Left lung (tissue), 10 donors: ENCODE measurements around the gene RNF144A. TPM values are rescaled to one million over a fixed set of nuclear protein-coding genes. Genes with fewer than 3 reads are reported as not detected.

Source experiments
- ATAC-seq: fragments of 200-7000 bp; cut with Tn5 transposase; one replicate; pipeline ENCODE4 v1.9.1; 2020; ENCODE audit warnings: moderate library complexity
- DNase-seq, 4 donors: peaks; one replicate each; pipeline ENCODE4 v3.0.0-alpha.2; 2013 to 2020
- H3K27ac ChIP-seq, 2 donors: fragments of 200-600 bp; sonication (generic) in 1 of 2; one replicate each; pipeline versions ENCODE4 v1.5.0 to v1.8.0; 2020 to 2021
- H3K27me3 ChIP-seq, 2 donors: fragments of 200-600 bp; sonication (generic) in 1 of 2; one replicate each; pipeline versions ENCODE4 v1.5.0 to v1.8.0; 2020 to 2021
- H3K36me3 ChIP-seq, 2 donors: fragments of 200-600 bp; sonication (generic) in 1 of 2; one replicate each; pipeline versions ENCODE4 v1.5.0 to v1.8.0; 2020 to 2021
- H3K4me1 ChIP-seq, 2 donors: fragments of 200-600 bp; one replicate each; pipeline ENCODE4 v1.8.0; 2021
- H3K4me3 ChIP-seq, 2 donors: fragments of 200-600 bp; sonication (generic) in 1 of 2; one replicate each; pipeline versions ENCODE4 v1.5.0 to v1.8.0; 2020 to 2021; ENCODE audit warnings: mild to moderate bottlenecking in 1 of 2
- H3K9me3 ChIP-seq, 2 donors: fragments of 200-600 bp; sonication (generic) in 1 of 2; one replicate each; pipeline versions ENCODE4 v1.5.0 to v1.8.0; 2020 to 2021
- intact Hi-C, 2 donors: fragments of 100-400 bp; cut with DNase I; formaldehyde crosslinking; loops; one replicate each; pipeline versions ENCODE4 v1.11.2 to v1.14.2; 2022
- polyA plus RNA-seq, 6 donors: library from polyadenylated mRNA; unstranded; fragments of 120-200 nt; gene quantifications; one replicate each; pipeline ENCODE4 v1.2.1, GENCODE V29; 2013; ENCODE audit not compliant: insufficient read length in 6 of 6
- total RNA-seq, 2 donors: library from RNA; stranded (reverse); fragmentation: NEBNext Ultra II Directional; extraction: Animal tissue kit (Norgen Biotek cat#: 25700); gene quantifications; one replicate each; pipeline ENCODE4 v1.2.1, GENCODE V29; 2021
- TF ChIP-seq, protein P1 (sequence below), 2 donors: fragments of 200-600 bp; sonication (generic) in 1 of 2; IDR thresholded peaks; one replicate each; pipeline versions ENCODE4 v1.5.0 to v1.8.0; 2021; ENCODE audit warnings: antibody characterized with exemption in 2 of 2
- donor health status: DM: no; HTN: yes; CAD: no.
- donor health status: DM: no; HTN: no; CAD: no.

RNF144A gene
- total and polyA plus RNA-seq, 8 donors, result 9.9 to 36.5 (median 30.7) TPM

DNA sequence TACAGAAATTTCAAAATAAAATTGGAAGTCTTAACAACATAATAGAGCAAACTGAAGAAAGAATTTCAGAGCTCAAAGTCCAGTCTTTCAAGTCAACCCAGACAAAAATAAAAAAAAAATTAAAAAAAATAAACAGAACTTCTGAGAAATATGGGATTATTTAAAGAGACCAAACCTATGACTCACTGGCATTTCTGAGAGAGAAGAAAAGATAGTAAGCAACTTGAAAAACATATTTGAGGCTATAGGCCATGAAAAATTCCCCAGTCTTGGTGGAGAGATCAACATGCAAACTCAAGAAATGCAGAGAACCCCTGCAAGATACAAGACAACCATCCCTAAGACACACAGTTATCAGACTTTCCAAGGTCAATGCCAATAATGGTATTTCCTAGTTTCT, 167.4 kb downstream of the RNF144A start:
- Histone ChIP-seq H3K27me3 (no peaks in the 10 kb centered on the region), H3K27ac (no peak overlapping the region), H3K4me3 (no peak overlapping the region), H3K9me3 (peaks cover 0 to 15% of the 10 kb centered on the region in 2 donors), H3K4me1 (no peaks in the 10 kb centered on the region), H3K36me3 (no peaks in the 10 kb centered on the region)
- no peak for DNase-seq
- intact Hi-C loops, result no loop called here
- ATAC-seq, result no peak
- TF ChIP-seq, protein P1, sequence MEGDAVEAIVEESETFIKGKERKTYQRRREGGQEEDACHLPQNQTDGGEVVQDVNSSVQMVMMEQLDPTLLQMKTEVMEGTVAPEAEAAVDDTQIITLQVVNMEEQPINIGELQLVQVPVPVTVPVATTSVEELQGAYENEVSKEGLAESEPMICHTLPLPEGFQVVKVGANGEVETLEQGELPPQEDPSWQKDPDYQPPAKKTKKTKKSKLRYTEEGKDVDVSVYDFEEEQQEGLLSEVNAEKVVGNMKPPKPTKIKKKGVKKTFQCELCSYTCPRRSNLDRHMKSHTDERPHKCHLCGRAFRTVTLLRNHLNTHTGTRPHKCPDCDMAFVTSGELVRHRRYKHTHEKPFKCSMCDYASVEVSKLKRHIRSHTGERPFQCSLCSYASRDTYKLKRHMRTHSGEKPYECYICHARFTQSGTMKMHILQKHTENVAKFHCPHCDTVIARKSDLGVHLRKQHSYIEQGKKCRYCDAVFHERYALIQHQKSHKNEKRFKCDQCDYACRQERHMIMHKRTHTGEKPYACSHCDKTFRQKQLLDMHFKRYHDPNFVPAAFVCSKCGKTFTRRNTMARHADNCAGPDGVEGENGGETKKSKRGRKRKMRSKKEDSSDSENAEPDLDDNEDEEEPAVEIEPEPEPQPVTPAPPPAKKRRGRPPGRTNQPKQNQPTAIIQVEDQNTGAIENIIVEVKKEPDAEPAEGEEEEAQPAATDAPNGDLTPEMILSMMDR (IDR thresholded peaks at IDR 0.05), result no peak

DNA sequence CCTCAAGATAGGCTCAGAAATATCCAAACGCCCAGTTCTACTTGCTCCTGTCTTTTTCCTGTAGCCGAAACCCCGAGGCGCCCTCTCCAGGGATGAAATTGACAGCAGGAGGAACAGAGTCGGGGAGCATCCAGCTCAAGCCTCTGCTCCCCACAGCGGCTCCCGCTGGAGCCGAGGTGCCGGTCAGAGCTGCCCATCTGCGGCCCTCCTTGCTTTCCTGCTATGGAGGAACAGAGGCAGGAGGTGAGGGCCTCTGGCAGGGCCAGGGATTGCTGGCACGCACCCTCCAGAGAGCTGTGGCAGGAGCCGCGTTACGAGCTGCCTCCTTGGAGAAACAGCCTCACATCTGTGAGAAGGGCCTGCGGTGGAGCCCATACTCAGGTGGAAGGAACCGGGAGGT, 172.1 kb downstream of the RNF144A start:
- no peak for DNase-seq
- Histone ChIP-seq H3K4me3 (no peak overlapping the region), H3K4me1 (no peaks in the 10 kb centered on the region), H3K36me3 (no peaks in the 10 kb centered on the region), H3K27ac (no peak overlapping the region), H3K9me3 (peaks cover 0 to 6% of the 10 kb centered on the region in 2 donors), H3K27me3 (no peaks in the 10 kb centered on the region)
- ATAC-seq, result no peak
- intact Hi-C loops, result no loop called here
- TF ChIP-seq, protein P1 (IDR thresholded peaks at IDR 0.05), result no peak

DNA sequence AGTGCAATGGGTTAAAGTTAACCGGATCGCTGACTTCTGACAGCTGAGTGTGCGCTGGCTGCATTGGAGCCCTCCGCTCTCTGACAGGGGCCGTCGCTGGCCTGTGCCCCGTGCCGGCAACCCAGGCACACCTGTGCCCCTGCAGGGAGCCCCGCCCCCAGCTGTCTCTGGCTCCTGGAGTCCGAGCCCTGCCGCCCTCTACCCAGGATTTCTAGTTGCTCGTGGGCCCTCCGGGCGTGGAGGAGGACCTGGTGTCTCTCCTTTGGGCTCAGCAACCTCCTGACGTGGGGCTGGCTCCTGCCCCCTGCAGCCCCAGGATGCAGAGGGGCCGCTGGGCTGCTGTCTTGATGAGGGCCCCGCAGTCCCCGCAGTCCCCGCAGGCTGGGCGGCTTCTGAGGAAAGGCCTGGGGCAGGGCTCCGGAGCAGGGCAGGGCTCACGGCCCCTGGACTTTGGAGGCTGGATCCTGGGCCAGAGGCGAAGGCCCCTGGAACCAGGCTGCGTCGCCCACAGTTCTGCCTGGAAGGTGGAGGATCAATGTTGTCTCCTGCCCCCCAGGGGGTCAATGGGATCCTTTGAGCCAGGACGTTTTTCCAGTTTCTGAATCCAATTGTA, 172.8 kb downstream of the RNF144A start:
- Histone ChIP-seq H3K4me3 (no peak overlapping the region), H3K27ac (no peak overlapping the region), H3K27me3 (no peaks in the 10 kb centered on the region), H3K36me3 (no peaks in the 10 kb centered on the region), H3K4me1 (peaks cover 0 to 3% of the 10 kb centered on the region in 2 donors), H3K9me3 (no peaks in the 10 kb centered on the region)
- DNase-seq, result no peak
- no peak for ATAC-seq
- TF ChIP-seq, protein P1 (IDR thresholded peaks at IDR 0.05), result no peak
- intact Hi-C loops, result no loop called here

DNA sequence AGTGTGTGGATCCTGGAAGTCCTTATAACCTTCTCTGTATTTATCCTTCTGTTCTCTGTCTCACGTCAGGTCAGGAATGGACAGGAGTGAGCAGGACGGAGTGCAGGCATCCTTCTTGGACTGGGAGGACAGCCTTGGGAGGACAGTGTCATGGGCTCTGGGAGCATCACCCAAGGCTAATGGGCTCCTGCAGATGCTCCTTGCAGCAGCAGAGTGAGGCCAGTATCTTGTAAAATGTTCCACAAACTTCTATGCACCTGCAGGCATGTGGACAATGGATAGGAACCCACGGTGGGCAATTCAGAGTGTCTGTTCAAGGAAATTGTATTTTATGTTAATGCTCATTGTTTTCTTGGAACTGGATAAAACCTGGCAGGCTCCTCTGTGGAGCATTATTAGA, 176.2 kb downstream of the RNF144A start:
- Histone ChIP-seq H3K4me3 (no peak overlapping the region), H3K27ac (no peak overlapping the region), H3K4me1 (peaks cover 3 to 6% of the 10 kb centered on the region in 2 donors), H3K9me3 (no peaks in the 10 kb centered on the region), H3K27me3 (no peaks in the 10 kb centered on the region), H3K36me3 (no peaks in the 10 kb centered on the region)
- no peak for DNase-seq
- intact Hi-C loops, result no loop called here
- no peak for ATAC-seq
- TF ChIP-seq, protein P1 (IDR thresholded peaks at IDR 0.05), result no peak

Other genes starting within 250 kb of the RNF144A start
- 10 to 100 TPM in 1 of 2 donors, 1 to 10 TPM in 1; 9.3 to 20.2 TPM for gene CMPK2, start 51.5 kb upstream of the RNF144A start, total RNA-seq
- gene CMPK2, start 51.5 kb upstream of the RNF144A start, polyA plus RNA-seq, result 1 to 10 TPM; 3.6 to 4.7 (median 4.2) TPM
- gene RSAD2, start 39.6 kb upstream of the RNF144A start, total RNA-seq, result 10 to 100 TPM; 12.5 to 23.1 TPM
- 1 to 10 TPM; 3.5 to 5.3 (median 4.6) TPM for gene RSAD2, start 39.6 kb upstream of the RNF144A start, polyA plus RNA-seq